Ovary (tissue), 3 donors: Measurements from ENCODE around the gene IKZF1.

ENCODE experiments used
- CTCF ChIP-seq, 3 donors: fragments of 450-650 bp in 2 of 3; fragments of 200-600 bp in 1 of 3; IDR thresholded peaks; one replicate each; pipeline versions ENCODE4 v1.5.1 to v1.8.0; 2016 to 2022; ENCODE audit warnings: antibody characterized with exemption in 3 of 3, mild to moderate bottlenecking in 1 of 3
- POLR2A ChIP-seq: fragments of 450-650 bp; IDR thresholded peaks from one replicate; pipeline ENCODE4 v1.6.1; 2017; ENCODE audit warnings: antibody characterized with exemption, mild to moderate bottlenecking, moderate library complexity
- donor health status: DM: no; HTN: no; CAD: no.

- no peak for TF ChIP-seq CTCF (IDR thresholded peaks at IDR 0.05)
- no peak for TF ChIP-seq POLR2A
These were observed 46.8 kb downstream of the IKZF1 start for GRCh38 chr7:50351267-50351666.
